ENCODE results near the gene CST9L. TPM values are rescaled to one million over a fixed set of nuclear protein-coding genes. Genes with fewer than 3 reads are reported as not detected.

Gene CST9L
- total RNA-seq, 1 experiment from 2014 or later, result not detected

GRCh38 chr20:23519556-23519955 is 48.7 kb downstream of the CST9L start:
- DNase-seq (ENCODE audit: low spot score), result no peak
- Histone ChIP-seq H3K27me3 (replicated peaks; ENCODE audit: insufficient read depth, low read depth, low read length, poor library complexity) (no peaks in the 10 kb centered on the region), H3K4me1 (ENCODE audit: insufficient read depth, low read length, poor library complexity, severe bottlenecking) (no peaks in the 10 kb centered on the region), H3K4me3 (ENCODE audit: low read depth, low read length, poor library complexity, severe bottlenecking) (no peak overlapping the region), H3K9me3 (ENCODE audit: low read depth, low read length, poor library complexity, severe bottlenecking) (no peaks in the 10 kb centered on the region), H3K27ac (ENCODE audit: low read depth, low read length, poor library complexity, severe bottlenecking) (no peak overlapping the region), H3K36me3 (ENCODE audit: insufficient read depth, low read length, poor library complexity, severe bottlenecking) (no peaks in the 10 kb centered on the region)
- CTCF ChIA-PET, result no interaction called here
- BruUV-seq (replicated peaks), result no TSS peak
- intact Hi-C loops (cut with micrococcal nuclease; ENCODE audit: unreplicated experiment), result no loop called here
- no peak for TF ChIP-seq EZH2 (IDR thresholded peaks at IDR 0.05; ENCODE audit: borderline replicate concordance, low read depth, low read length, poor library complexity, severe bottlenecking)
- TF ChIP-seq CTCF (conservative IDR thresholded peaks at IDR 0.05; ENCODE audit: low read depth, low read length), result no peak
- POLR2A ChIA-PET (ENCODE audit: low non-redundant PET), result no interaction called here

- BruUV-seq (replicated peaks), result no TSS peak
- Histone ChIP-seq H3K27ac (ENCODE audit: low read depth, low read length, poor library complexity, severe bottlenecking) (no peak overlapping the region), H3K9me3 (ENCODE audit: low read depth, low read length, poor library complexity, severe bottlenecking) (no peaks in the 10 kb centered on the region), H3K4me3 (ENCODE audit: low read depth, low read length, poor library complexity, severe bottlenecking) (no peak overlapping the region), H3K27me3 (replicated peaks; ENCODE audit: insufficient read depth, low read depth, low read length, poor library complexity) (no peaks in the 10 kb centered on the region), H3K36me3 (ENCODE audit: insufficient read depth, low read length, poor library complexity, severe bottlenecking) (no peaks in the 10 kb centered on the region), H3K4me1 (ENCODE audit: insufficient read depth, low read length, poor library complexity, severe bottlenecking) (no peaks in the 10 kb centered on the region)
- intact Hi-C loops (cut with micrococcal nuclease; ENCODE audit: unreplicated experiment), result no loop called here
- ChIA-PET POLR2A (ENCODE audit: low non-redundant PET) (no interaction called here), CTCF (no interaction called here)
- TF ChIP-seq EZH2 (IDR thresholded peaks at IDR 0.05; ENCODE audit: borderline replicate concordance, low read depth, low read length, poor library complexity, severe bottlenecking), result no peak
- no peak for TF ChIP-seq CTCF (conservative IDR thresholded peaks at IDR 0.05; ENCODE audit: low read depth, low read length)
- DNase-seq (ENCODE audit: low spot score), result no peak
These were observed 50.6 kb downstream of the CST9L start for GRCh38 chr20:23517719-23518118.

- Histone ChIP-seq H3K27ac (ENCODE audit: low read depth, low read length, poor library complexity, severe bottlenecking) (no peak overlapping the region), H3K27me3 (replicated peaks; ENCODE audit: insufficient read depth, low read depth, low read length, poor library complexity) (no peaks in the 10 kb centered on the region), H3K4me1 (ENCODE audit: insufficient read depth, low read length, poor library complexity, severe bottlenecking) (no peaks in the 10 kb centered on the region), H3K9me3 (ENCODE audit: low read depth, low read length, poor library complexity, severe bottlenecking) (no peaks in the 10 kb centered on the region), H3K4me3 (ENCODE audit: low read depth, low read length, poor library complexity, severe bottlenecking) (no peak overlapping the region), H3K36me3 (ENCODE audit: insufficient read depth, low read length, poor library complexity, severe bottlenecking) (no peaks in the 10 kb centered on the region)
- BruUV-seq (replicated peaks), result no TSS peak
- DNase-seq (ENCODE audit: low spot score), result no peak
- intact Hi-C loops (cut with micrococcal nuclease; ENCODE audit: unreplicated experiment), result no loop called here
- CTCF ChIA-PET, result no interaction called here
- no peak for TF ChIP-seq CTCF (conservative IDR thresholded peaks at IDR 0.05; ENCODE audit: low read depth, low read length)
- TF ChIP-seq EZH2 (IDR thresholded peaks at IDR 0.05; ENCODE audit: borderline replicate concordance, low read depth, low read length, poor library complexity, severe bottlenecking), result no peak
- POLR2A ChIA-PET (ENCODE audit: low non-redundant PET), result no interaction called here
These were observed 52.9 kb downstream of the CST9L start for GRCh38 chr20:23515250-23515939.
